Right cardiac atrium (tissue), 5 donors: ENCODE measurements around the gene RPL18A. TPM values are rescaled to one million over a fixed set of nuclear protein-coding genes. Genes with fewer than 3 reads are reported as not detected.

Source experiments
- ATAC-seq, 2 donors: fragments of 200-7000 bp; cut with Tn5 transposase; one replicate each; pipeline versions ENCODE4 v1.8.0 to v1.9.1; 2020; ENCODE audit warnings: moderate library complexity in 2 of 2, mild to moderate bottlenecking in 1 of 2
- DNase-seq, 3 donors: peaks; one replicate each; pipeline ENCODE4 v3.0.0-alpha.2; 2020
- H3K27ac ChIP-seq: one replicate; pipeline ENCODE4 v1.5.1; 2013; ENCODE audit warnings: mild to moderate bottlenecking, low read length, control low read depth, moderate library complexity
- H3K27me3 ChIP-seq: one replicate; pipeline ENCODE4 v1.6.1; 2013; ENCODE audit not compliant: control insufficient read depth, insufficient read depth
- H3K4me1 ChIP-seq: one replicate; pipeline ENCODE4 v1.6.1; 2013; ENCODE audit warnings: low read length; ENCODE audit not compliant: control insufficient read depth, insufficient read depth
- H3K4me3 ChIP-seq: one replicate; pipeline ENCODE4 v1.5.1; 2013; ENCODE audit warnings: low read length, control low read depth
- H3K9me3 ChIP-seq: one replicate; pipeline ENCODE4 v1.6.1; 2013; ENCODE audit warnings: low read length; ENCODE audit not compliant: control insufficient read depth
- WGBS: extraction: QIAGEN DNeasy Blood & Tissue Kit; methylation state at CpG from one replicate; pipeline ENCODE4 v1.1.7; 2013; 5-methylcytosine and 5-hydroxymethylcytosine counted together
- intact Hi-C, 4 donors: fragments of 100-400 bp; cut with DNase I; formaldehyde crosslinking; loops; one replicate each; pipeline versions ENCODE4 v1.11.0 to v1.14.0; 2022 to 2023
- polyA plus RNA-seq: library from polyadenylated mRNA; stranded (reverse); fragments of 200-250 nt; gene quantifications from one replicate; pipeline ENCODE4 v1.2.3, GENCODE V29; 2013
- total RNA-seq, 4 donors: library from RNA; stranded (reverse); fragmentation: NEBNext Ultra II Directional; extraction: Animal tissue kit (Norgen Biotek cat#: 25700); gene quantifications; one replicate each; pipeline ENCODE4 v1.2.1, GENCODE V29; 2021
- donor health status: healthy with polysubstance abuse.
- donor health status: DM: no; HTN: yes; CAD: no.
- donor health status: DM: no; HTN: no; CAD: no.
- donor health status: DM: no; HTN: yes; CAD: no; lungs with severe emphysema.
- donor health status: DM: yes; HTN: yes; CAD: no.

The RPL18A gene
- total and polyA plus RNA-seq, 5 donors = 850 to 1,097 (median 960) TPM

DNA sequence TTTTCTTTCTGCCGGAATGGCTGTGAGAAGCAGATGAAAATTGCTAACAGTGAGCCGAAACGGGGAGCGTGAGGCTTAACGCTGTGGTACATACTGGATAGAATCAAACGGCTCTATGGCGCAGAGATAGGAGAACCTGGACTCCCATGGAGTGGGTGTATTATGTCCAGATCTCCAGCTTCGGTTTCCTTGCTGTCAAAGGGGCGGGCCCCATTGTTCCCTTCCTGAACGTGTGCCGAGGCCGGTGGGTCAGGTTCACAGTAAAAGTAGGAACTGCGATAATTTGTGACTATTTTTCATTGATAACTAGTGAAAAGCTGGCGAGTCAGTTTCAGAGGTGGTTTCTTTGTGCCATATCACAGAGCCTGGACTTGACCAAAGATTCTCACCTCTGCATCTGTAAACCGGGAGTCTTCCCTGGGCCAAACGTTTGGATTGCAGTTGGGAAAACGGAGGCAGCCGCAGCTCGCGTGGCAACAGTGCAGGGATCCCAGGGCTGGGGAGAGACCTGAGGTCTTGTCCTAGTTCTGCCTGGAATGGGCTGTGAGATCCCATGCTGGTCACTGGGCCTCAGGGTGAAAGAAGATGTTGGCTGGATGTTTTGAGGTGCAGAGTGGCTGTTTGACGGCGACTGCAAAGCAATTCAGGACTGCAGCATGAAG lies 752 bp downstream of the RPL18A start:
- no peak for ATAC-seq
- Histone ChIP-seq H3K4me3 (peak overlapping the region; percentile 85), H3K27ac (peak overlapping the region; percentile 49), H3K4me1 (peaks cover 5% of the 10 kb centered on the region), H3K9me3 (no peaks in the 10 kb centered on the region), H3K27me3 (no peaks in the 10 kb centered on the region)
- DNase-seq = no peak
- intact Hi-C loops = loop anchor here in 1 of 4 donors (10.0 kb wide), 1 partner anchor 134 kb away; no protein-coding TSS in a partner anchor
- 2% methylated on average over 22 of the region's 22 CpGs for WGBS

DNA sequence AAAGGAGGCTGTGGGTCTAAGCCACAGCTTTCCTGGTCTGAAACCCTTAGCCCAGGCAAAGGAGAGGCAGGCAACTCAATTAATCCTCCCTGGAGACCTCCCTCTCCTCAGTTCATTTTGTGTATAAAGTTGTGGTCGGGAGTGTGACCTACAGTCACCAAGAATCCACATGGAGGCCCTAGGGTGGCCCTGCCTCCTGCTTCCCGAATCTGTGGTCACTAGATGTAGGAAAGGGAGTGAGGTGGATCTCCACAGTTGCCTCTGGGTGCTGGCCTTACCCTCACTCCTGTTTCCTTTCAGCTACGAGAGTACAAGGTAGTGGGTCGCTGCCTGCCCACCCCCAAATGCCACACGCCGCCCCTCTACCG lies 1.3 kb downstream of the RPL18A start:
- intact Hi-C loops = loop anchor here in 1 of 4 donors (10.0 kb wide), 1 partner anchor 134 kb away; no protein-coding TSS in a partner anchor
- Histone ChIP-seq H3K9me3 (no peaks in the 10 kb centered on the region), H3K27ac (no peak overlapping the region), H3K4me3 (peak overlapping the region; percentile 85), H3K27me3 (no peaks in the 10 kb centered on the region), H3K4me1 (peaks cover 5% of the 10 kb centered on the region)
- ATAC-seq (no peak), DNase-seq (no peak)
- WGBS = 45% methylated on average over 7 of the region's 7 CpGs

DNA sequence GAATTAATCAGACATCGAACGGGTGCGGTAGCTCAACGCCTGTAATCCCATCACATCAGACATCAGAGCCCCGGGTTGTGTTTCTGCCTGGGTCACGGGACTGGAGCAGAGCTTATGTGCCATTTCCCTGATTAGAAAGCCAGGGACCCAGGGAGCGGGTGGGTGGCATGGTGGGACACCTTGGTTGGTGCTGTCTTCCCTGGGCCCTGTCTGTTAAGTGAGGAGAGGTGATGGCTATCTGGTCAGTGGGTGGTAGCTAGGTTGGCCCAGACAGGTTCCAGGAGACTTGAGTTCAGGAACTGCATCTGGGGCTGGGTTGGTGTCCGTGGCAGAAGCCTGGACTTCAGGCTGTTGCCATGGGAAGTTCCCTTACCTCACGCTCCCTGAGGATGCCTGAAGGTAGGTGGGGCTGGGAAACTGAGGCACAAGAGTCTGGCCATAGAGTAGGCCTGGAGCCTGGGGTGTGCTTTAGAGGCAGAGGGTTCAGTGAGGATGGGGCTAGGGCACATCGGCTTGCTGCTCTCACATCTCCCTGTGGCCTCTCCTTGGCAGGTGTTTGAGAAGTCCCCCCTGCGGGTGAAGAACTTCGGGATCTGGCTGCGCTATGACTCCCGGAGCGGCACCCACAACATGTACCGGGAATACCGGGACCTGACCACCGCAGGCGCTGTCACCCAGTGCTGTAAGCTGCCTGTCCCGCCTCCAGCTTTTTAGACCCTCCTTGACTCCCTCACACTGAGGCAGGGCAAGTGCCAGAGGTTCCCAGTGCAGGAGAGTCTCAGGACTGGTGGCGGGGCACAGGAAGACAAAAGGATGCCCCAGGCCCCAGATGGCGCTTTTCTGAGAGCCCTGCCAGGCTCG lies 2.1 kb downstream of the RPL18A start:
- peaks cover 5% of the 10 kb centered on the region for H3K4me1 ChIP-seq
- intact Hi-C loops = loop anchor here in 1 of 4 donors (10.0 kb wide), 1 partner anchor 133 kb away; no protein-coding TSS in a partner anchor
- H3K27ac ChIP-seq = no peak overlapping the region
- WGBS = 84% methylated on average over 23 of the region's 23 CpGs
- DNase-seq (no peak), ATAC-seq (no peak)
- no peaks in the 10 kb centered on the region for H3K27me3 ChIP-seq
- H3K4me3 ChIP-seq = no peak overlapping the region
- H3K9me3 ChIP-seq = no peaks in the 10 kb centered on the region

DNA sequence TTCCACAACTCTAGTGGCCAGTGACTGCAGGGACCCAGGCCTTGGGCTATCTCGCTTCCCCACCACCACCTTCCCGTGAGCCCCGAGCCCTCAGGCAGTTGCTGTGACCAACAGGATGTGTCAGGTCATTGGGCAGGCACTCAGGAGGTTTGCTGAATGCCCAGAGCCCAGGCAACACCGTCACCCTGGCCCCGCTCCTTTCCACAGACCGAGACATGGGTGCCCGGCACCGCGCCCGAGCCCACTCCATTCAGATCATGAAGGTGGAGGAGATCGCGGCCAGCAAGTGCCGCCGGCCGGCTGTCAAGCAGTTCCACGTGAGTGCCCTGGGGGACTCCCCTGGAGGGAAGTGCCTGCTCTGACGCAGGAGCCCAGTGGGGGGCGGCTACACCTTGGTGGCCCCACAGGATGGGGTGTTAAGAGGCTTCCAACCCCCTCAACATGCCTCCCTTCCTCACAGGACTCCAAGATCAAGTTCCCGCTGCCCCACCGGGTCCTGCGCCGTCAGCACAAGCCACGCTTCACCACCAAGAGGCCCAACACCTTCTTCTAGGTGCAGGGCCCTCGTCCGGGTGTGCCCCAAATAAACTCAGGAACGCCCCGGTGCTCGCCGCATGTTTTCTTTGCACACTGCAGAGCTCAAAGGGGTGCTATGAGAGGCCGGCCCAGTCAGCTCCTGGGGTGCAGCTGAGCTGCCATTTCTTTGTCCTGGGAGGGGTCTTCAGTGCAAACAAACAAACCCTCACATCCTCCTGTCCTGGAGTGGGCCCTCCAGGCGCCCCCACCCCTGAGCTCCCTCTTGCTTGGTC lies 3.2 kb downstream of the RPL18A start:
- 85% methylated on average over 31 of the region's 31 CpGs for WGBS
- Histone ChIP-seq H3K27me3 (no peaks in the 10 kb centered on the region), H3K27ac (no peak overlapping the region), H3K9me3 (no peaks in the 10 kb centered on the region), H3K4me3 (no peak overlapping the region), H3K4me1 (peaks cover 5% of the 10 kb centered on the region)
- DNase-seq = no peak
- intact Hi-C loops = loop anchor here in 1 of 4 donors (10.0 kb wide), 1 partner anchor 132 kb away; no protein-coding TSS in a partner anchor
- ATAC-seq = no peak

- WGBS = 72% methylated on average over 8 of the region's 8 CpGs
- DNase-seq = no peak
- H3K27ac ChIP-seq = no peak overlapping the region
- no peaks in the 10 kb centered on the region for H3K9me3 ChIP-seq
- no peaks in the 10 kb centered on the region for H3K27me3 ChIP-seq
- ATAC-seq = no peak
- H3K4me3 ChIP-seq = no peak overlapping the region
- H3K4me1 ChIP-seq = peaks cover 5% of the 10 kb centered on the region
- intact Hi-C loops = loop anchor here in 1 of 4 donors (10.0 kb wide), 1 partner anchor 131 kb away; no protein-coding TSS in a partner anchor
Measured at GRCh38 chr19:17863520-17864182, 3.9 kb downstream of the RPL18A start.

DNA sequence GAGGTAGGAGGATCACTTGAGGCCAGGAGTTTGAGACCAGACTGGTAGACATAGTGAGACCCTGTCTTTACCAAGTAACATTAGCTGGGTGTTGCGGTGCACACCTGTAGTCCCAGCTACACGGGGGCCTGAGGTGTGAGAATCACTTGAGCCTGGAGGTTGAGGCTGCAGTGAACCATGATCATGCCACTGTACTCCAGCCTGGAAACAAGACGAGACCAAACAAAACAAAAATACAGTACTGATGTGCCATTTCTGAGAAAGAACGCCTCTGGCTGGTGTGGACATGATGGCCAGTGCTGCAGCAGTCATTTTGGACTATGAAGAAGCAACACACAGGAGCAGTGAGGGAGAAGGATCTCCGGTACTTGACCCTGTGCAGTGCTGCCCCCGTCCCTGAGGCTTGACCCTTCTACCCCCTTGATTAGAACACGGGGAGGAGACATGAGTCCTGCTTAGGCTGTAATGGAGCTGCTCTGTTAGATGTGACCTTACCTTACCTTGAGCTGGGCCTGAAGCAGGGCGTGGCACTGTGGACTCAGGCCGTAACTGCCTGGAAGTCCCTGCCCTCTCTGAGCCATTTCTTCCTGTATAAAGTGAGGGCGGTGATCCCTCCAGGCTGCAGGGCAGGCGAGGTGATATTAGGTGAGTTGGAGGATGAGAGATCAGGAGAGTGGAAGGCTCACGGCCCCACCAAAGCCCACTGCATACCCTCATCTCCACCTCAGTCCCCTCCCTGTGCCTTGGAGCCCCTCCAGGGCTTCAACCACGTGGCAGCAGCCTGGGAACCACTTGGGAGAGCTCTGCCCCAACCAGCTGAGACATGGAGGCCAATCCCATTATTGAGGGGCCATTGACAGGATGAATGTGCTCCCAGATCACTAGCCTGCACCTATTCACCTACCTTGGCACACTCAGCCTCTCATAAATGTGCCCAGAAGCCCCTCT lies 5.9 kb downstream of the RPL18A start:
- intact Hi-C loops = loop anchor here in 1 of 4 donors (10.0 kb wide), 1 partner anchor 129 kb away; no protein-coding TSS in a partner anchor
- Histone ChIP-seq H3K4me3 (no peak overlapping the region), H3K27me3 (no peaks in the 10 kb centered on the region), H3K27ac (no peak overlapping the region), H3K4me1 (peaks cover 4% of the 10 kb centered on the region), H3K9me3 (no peaks in the 10 kb centered on the region)
- no peak for DNase-seq
- 69% methylated on average over 13 of the region's 13 CpGs for WGBS
- ATAC-seq = peak in 1 of 2 donors; percentile 20

GRCh38 chr19:17866312-17866963 lies 6.7 kb downstream of the RPL18A start:
- Histone ChIP-seq H3K9me3 (no peaks in the 10 kb centered on the region), H3K4me1 (no peaks in the 10 kb centered on the region), H3K27me3 (no peaks in the 10 kb centered on the region), H3K4me3 (no peak overlapping the region), H3K27ac (no peak overlapping the region)
- no peak for DNase-seq
- intact Hi-C loops = loop anchor here in 1 of 4 donors (10.0 kb wide), 1 partner anchor 128 kb away; no protein-coding TSS in a partner anchor
- 88% methylated on average over 8 of the region's 8 CpGs for WGBS
- no peak for ATAC-seq

DNA sequence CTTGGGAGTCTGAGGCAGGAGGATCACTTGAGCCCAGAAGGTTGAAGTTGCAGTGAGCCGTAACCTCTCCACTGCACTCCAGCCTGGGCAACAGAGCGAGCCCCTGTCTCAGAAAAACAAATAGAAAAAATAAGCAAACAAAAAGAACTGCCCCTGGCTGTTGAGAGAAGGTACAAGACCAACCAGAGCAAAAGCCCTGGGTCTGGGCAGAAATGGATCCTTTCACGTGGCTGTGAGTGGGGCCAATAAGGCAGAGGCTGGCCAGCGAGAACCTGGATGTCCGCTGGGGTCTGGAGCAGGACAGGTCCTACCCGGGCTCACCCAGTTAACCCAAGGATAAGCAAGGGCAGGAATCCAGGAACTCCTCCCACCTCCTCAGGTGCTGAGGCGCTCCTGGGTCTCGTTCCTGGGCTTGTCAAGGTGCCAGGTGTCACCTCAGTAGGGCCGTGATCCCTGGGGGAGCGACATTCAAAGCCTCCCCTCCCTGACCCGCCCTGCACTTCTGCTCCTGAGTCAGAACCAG lies 7.3 kb downstream of the RPL18A start:
- Histone ChIP-seq H3K27ac (no peak overlapping the region), H3K9me3 (no peaks in the 10 kb centered on the region), H3K4me3 (no peak overlapping the region), H3K4me1 (no peaks in the 10 kb centered on the region), H3K27me3 (no peaks in the 10 kb centered on the region)
- DNase-seq = no peak
- intact Hi-C loops = loop anchor here in 1 of 4 donors (10.0 kb wide), 1 partner anchor 128 kb away; no protein-coding TSS in a partner anchor
- WGBS = 75% methylated on average over 11 of the region's 11 CpGs
- ATAC-seq = no peak

DNA sequence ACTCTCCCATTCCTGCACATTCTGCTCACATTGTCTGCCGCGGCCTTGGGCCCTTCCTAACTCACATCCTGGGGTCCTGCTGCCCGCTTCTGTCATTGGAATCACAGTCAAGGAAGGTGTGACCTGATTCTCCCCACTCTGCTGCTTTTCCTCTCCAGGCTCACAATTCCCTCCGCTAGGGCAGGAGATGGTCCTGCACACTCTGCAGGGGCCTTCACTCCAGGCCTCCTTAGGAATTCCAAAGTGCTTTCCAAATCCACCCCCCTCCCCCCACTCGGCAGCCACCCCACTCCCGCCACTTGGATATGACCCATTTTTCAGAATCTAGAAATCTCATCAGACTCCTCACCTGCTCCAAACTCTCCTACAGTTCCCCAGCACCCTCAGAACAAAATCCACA lies 9.0 kb downstream of the RPL18A start:
- intact Hi-C loops = loop anchor here in 1 of 4 donors (10.0 kb wide), 1 partner anchor 126 kb away; no protein-coding TSS in a partner anchor
- 53% methylated on average over 6 of the region's 6 CpGs for WGBS
- Histone ChIP-seq H3K4me1 (no peaks in the 10 kb centered on the region), H3K4me3 (no peak overlapping the region), H3K9me3 (no peaks in the 10 kb centered on the region), H3K27me3 (no peaks in the 10 kb centered on the region), H3K27ac (no peak overlapping the region)
- DNase-seq = no peak
- no peak for ATAC-seq
